Ascending aorta (tissue), 2 donors: ENCODE results near the gene PCDH12. TPM values are rescaled to one million over a fixed set of nuclear protein-coding genes. Genes with fewer than 3 reads are reported as not detected.

Experiments
- DNase-seq, 2 donors: peaks; one replicate each; pipeline ENCODE4 v3.0.0-alpha.2; 2019; ENCODE audit warnings: low spot score in 2 of 2
- H3K27ac ChIP-seq, 2 donors: fragments of 200-600 bp; sonication (generic); one replicate each; pipeline ENCODE4 v1.5.1; 2016 to 2017; ENCODE audit warnings: mild to moderate bottlenecking in 1 of 2
- H3K27me3 ChIP-seq: fragments of 200-600 bp; sonication (generic); one replicate; pipeline ENCODE4 v1.5.1; 2017
- H3K36me3 ChIP-seq, 2 donors: fragments of 200-600 bp; sonication (generic); one replicate each; pipeline ENCODE4 v1.5.1; 2016
- H3K4me1 ChIP-seq, 2 donors: fragments of 200-600 bp; sonication (generic); one replicate each; pipeline ENCODE4 v1.5.1; 2016 to 2017; ENCODE audit warnings: mild to moderate bottlenecking in 1 of 2
- H3K4me3 ChIP-seq, 2 donors: fragments of 200-600 bp; sonication (generic); one replicate each; pipeline ENCODE4 v1.5.1; 2016 to 2017; ENCODE audit warnings: mild to moderate bottlenecking in 1 of 2
- H3K9me3 ChIP-seq, 2 donors: fragments of 200-600 bp; sonication (generic); one replicate each; pipeline ENCODE4 v1.5.1; 2016
- CTCF ChIP-seq, 3 experiments: fragments of 200-600 bp in 2 of 3; fragments of 450-650 bp in 1 of 3; sonication (generic) in 2 of 3; IDR thresholded peaks; one replicate each; pipeline ENCODE4 v1.5.1; 2016 to 2019; ENCODE audit warnings: antibody characterized with exemption in 3 of 3, mild to moderate bottlenecking in 1 of 3, moderate library complexity in 1 of 3
- intact Hi-C: fragments of 100-400 bp; cut with DNase I; formaldehyde crosslinking; loops from one replicate; pipeline ENCODE4 v1.15.1; 2023
- total RNA-seq: library from RNA; depleted of rRNA; stranded (reverse); fragments of >200 nt; gene quantifications from one replicate; pipeline ENCODE4 v1.1.0, GENCODE V29; 2016

The PCDH12 gene
- total RNA-seq, 1 donor from 2014 or later, result 7.2 TPM

DNA sequence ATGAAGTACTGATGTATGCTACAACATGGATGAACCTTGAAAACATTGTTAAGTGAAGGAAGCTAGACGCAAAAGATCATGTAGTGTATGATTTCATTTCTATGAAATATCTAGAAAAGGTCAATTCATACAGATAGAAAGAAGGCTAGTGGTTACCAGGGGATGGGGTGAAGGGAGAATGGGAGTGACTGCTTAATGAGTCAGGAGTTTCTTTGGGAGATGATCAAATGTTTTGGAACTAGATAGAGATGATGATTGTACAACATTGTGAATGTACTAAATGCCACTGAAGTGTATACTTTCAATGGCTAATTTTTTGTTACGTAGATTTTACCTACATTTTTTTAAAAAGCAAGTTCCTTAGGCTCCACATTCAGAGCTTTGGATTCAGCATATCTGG lies 49.2 kb downstream of the PCDH12 start:
- H3K4me3 ChIP-seq, result no peak overlapping the region
- no peaks in the 10 kb centered on the region for H3K27me3 ChIP-seq
- intact Hi-C loops, result no loop called here
- H3K36me3 ChIP-seq, result no peaks in the 10 kb centered on the region
- DNase-seq, result no peak
- peaks cover 2 to 3% of the 10 kb centered on the region in 2 donors for H3K4me1 ChIP-seq
- no peak overlapping the region for H3K27ac ChIP-seq
- no peaks in the 10 kb centered on the region for H3K9me3 ChIP-seq
- no peak for TF ChIP-seq CTCF (IDR thresholded peaks at IDR 0.05)

DNA sequence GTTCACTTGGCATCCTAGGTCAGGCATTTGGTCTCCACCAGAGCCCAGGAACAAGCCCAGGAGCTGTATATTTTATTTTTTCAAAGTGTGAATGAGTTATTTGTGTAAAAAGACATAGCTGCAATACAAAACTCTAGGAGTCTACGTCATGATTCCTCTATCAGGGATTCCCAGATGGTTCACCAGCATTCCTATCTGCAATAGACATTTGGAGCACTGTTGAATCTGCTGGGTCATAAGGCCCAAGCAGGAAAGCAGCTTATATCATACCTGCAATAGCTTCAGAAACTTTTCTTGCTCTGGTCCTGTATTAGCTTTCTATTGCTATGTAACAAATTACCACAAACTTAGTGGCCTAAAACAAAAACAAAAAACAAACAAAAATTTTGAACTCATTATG lies 51.0 kb downstream of the PCDH12 start:
- Histone ChIP-seq H3K27ac (no peak overlapping the region), H3K36me3 (no peaks in the 10 kb centered on the region), H3K27me3 (no peaks in the 10 kb centered on the region), H3K9me3 (no peaks in the 10 kb centered on the region), H3K4me3 (no peak overlapping the region), H3K4me1 (no peaks in the 10 kb centered on the region)
- DNase-seq, result no peak
- intact Hi-C loops, result no loop called here
- no peak for TF ChIP-seq CTCF (IDR thresholded peaks at IDR 0.05)

DNA sequence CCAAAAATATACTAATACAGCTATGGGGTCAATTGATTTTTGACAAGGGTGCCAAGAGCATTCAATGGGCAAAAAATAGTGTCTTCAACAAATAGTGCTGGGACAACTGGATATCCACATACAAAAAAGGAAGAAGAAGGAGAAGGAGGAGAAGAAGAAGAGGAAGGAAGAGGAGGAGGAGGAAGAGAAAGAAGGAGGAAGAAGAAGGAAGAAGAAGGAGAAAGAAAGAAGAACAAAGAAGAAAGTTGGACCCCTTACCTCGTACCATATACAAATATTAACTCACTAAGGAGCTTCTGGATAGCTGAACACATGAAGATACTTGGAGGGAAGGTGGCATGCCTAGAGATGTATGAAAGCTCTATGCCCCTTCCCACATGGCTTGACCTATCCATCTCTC lies 51.5 kb downstream of the PCDH12 start:
- no peaks in the 10 kb centered on the region for H3K36me3 ChIP-seq
- H3K4me3 ChIP-seq, result no peak overlapping the region
- H3K4me1 ChIP-seq, result no peaks in the 10 kb centered on the region
- no peaks in the 10 kb centered on the region for H3K9me3 ChIP-seq
- no peak for TF ChIP-seq CTCF (IDR thresholded peaks at IDR 0.05)
- H3K27ac ChIP-seq, result no peak overlapping the region
- no peak for DNase-seq
- intact Hi-C loops, result no loop called here
- no peaks in the 10 kb centered on the region for H3K27me3 ChIP-seq

GRCh38 chr5:141904551-141904950 lies 53.5 kb downstream of the PCDH12 start:
- no peak for DNase-seq
- Histone ChIP-seq H3K27me3 (no peaks in the 10 kb centered on the region), H3K4me1 (no peaks in the 10 kb centered on the region), H3K4me3 (no peak overlapping the region), H3K9me3 (no peaks in the 10 kb centered on the region), H3K27ac (no peak overlapping the region), H3K36me3 (no peaks in the 10 kb centered on the region)
- no peak for TF ChIP-seq CTCF (IDR thresholded peaks at IDR 0.05)
- intact Hi-C loops, result no loop called here

GRCh38 chr5:141903261-141903660 lies 54.7 kb downstream of the PCDH12 start:
- Histone ChIP-seq H3K27ac (no peak overlapping the region), H3K4me1 (no peaks in the 10 kb centered on the region), H3K36me3 (no peaks in the 10 kb centered on the region), H3K9me3 (no peaks in the 10 kb centered on the region), H3K4me3 (no peak overlapping the region), H3K27me3 (no peaks in the 10 kb centered on the region)
- intact Hi-C loops, result no loop called here
- TF ChIP-seq CTCF (IDR thresholded peaks at IDR 0.05), result no peak
- DNase-seq, result peak in 1 of 2 donors; percentile 61
